Suppressor macrophage treated with lipopolysaccharide for 4 hours (primary cell): ENCODE results near the gene SLC23A2.
"Not testable (repeated sequence)": the region's sequence is repeated elsewhere in the genome, so short reads cannot be mapped to it uniquely, and the experiment has no call there.

Experiments used
- DNase-seq: peaks from one replicate; pipeline ENCODE4 v3.0.0-alpha.2; 2020

SLC23A2 gene

GRCh38 chr20:4898282-4899244 lies 102.7 kb downstream of the SLC23A2 start:
- peak; percentile 29 for DNase-seq

- no peak for DNase-seq
These were observed 103.7 kb downstream of the SLC23A2 start for GRCh38 chr20:4897600-4897999.

GRCh38 chr20:4896971-4897497 lies 104.3 kb downstream of the SLC23A2 start:
- DNase-seq = no peak

GRCh38 chr20:4896119-4896702 lies 105.1 kb downstream of the SLC23A2 start:
- no peak for DNase-seq

GRCh38 chr20:4894981-4895381 lies 106.3 kb downstream of the SLC23A2 start:
- DNase-seq = peak; percentile 15

- DNase-seq = no peak
These were observed 106.9 kb downstream of the SLC23A2 start for GRCh38 chr20:4894409-4894808.

GRCh38 chr20:4893709-4894108 lies 107.6 kb downstream of the SLC23A2 start:
- no peak for DNase-seq

- DNase-seq = no peak
These were observed 109.3 kb downstream of the SLC23A2 start for GRCh38 chr20:4891997-4892396.

GRCh38 chr20:4891190-4891763 lies 110.0 kb downstream of the SLC23A2 start:
- no peak for DNase-seq

GRCh38 chr20:4889446-4889845 lies 111.9 kb downstream of the SLC23A2 start:
- no peak for DNase-seq

- no peak for DNase-seq
These were observed 113.7 kb downstream of the SLC23A2 start for GRCh38 chr20:4887586-4887985.

- DNase-seq = peak; percentile 68
These were observed 114.4 kb downstream of the SLC23A2 start for GRCh38 chr20:4886771-4887527.

GRCh38 chr20:4885877-4886276 lies 115.4 kb downstream of the SLC23A2 start:
- no peak for DNase-seq

- no peak for DNase-seq
These were observed 117.8 kb downstream of the SLC23A2 start for GRCh38 chr20:4883546-4883945.

- no peak for DNase-seq
These were observed 118.3 kb downstream of the SLC23A2 start for GRCh38 chr20:4883051-4883450.

GRCh38 chr20:4881006-4881730 lies 120.1 kb downstream of the SLC23A2 start:
- DNase-seq = no peak

- no peak for DNase-seq
These were observed 121.3 kb downstream of the SLC23A2 start for GRCh38 chr20:4880051-4880450.

GRCh38 chr20:4878099-4878498 lies 123.2 kb downstream of the SLC23A2 start:
- not testable (repeated sequence) for DNase-seq

GRCh38 chr20:4876731-4877130 lies 124.6 kb downstream of the SLC23A2 start:
- DNase-seq = no peak

- DNase-seq = no peak
These were observed 125.0 kb downstream of the SLC23A2 start for GRCh38 chr20:4876301-4876700.

- no peak for DNase-seq
These were observed 125.7 kb downstream of the SLC23A2 start for GRCh38 chr20:4875578-4876067.

- no peak for DNase-seq
These were observed 127.9 kb downstream of the SLC23A2 start for GRCh38 chr20:4873396-4873795.
